GM23248 (cell line): ENCODE data around the gene MN1.

ENCODE experiments used
- EZH2 ChIP-seq: fragments of 200-600 bp; sonication (generic); IDR thresholded peaks from 2 replicates; pipeline ENCODE4 v1.6.1; 2018; ENCODE audit warnings: antibody characterized with exemption, mild to moderate bottlenecking; ENCODE audit not compliant: insufficient read depth, poor library complexity, severe bottlenecking
- EZH2phosphoT487 ChIP-seq: fragments of 200-600 bp; sonication (generic); IDR thresholded peaks from 2 replicates; pipeline ENCODE4 v1.6.1; 2018; ENCODE audit warnings: antibody characterized with exemption, moderate library complexity, mild to moderate bottlenecking, low read depth; ENCODE audit not compliant: insufficient read depth

DNA sequence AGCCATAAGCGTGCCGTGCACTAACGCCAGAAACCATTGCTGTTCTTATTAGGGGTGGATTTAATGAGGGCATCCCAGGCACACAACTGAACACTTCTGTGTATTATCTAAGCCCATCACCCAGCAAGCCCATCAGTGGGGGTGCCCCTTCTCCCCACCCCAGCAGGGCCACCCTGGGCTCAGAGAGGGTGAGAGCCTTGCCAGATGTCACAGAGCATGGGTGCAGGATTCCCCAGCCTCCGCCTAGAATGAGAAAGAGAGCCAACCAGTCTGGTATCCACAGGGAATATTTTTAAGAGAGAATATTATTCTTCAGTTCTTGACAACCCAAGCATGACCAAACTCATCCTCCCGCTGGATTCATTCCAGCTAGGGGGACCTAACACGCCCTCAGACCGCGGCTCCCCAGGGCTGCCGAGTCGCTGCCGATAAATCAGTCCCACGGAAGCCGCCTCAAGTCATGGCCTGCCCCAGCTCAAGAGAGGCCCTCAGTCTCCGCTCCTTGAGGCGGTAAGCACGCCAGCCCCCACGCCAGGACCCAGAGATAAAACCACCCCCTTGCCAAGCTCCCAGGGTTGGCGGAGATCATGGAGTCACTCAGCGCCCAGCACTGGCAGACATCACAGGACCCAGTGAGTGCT lies 47.2 kb downstream of the MN1 start:
- no peak for TF ChIP-seq EZH2phosphoT487
- no peak for TF ChIP-seq EZH2
